Measurements from ENCODE around the gene DCBLD1. TPM values are rescaled to one million over a fixed set of nuclear protein-coding genes. Genes with fewer than 3 reads are reported as not detected.
A peak's percentile ranks its signal among the peaks of the same experiment; 100 is the strongest.

The DCBLD1 gene
- total and polyA plus RNA-seq, 2 of the 13 experiments (the other 11 are each of a cell fraction or from before 2014, with no cell fraction given): 23.2 to 41.5 TPM

GRCh38 chr6:117483004-117483644 is 650 bp downstream of the DCBLD1 start (continued):
- no peak for TF ChIP-seq ZNF737 (CRISPR knock-in tag; IDR thresholded peaks at IDR 0.05; ENCODE audit: borderline replicate concordance)
- TF ChIP-seq NCOR1 (IDR thresholded peaks at IDR 0.05; ENCODE audit: borderline replicate concordance, low read length): no peak
- 0 out of 2 replicates have a peak, but pooled peaks have one; percentile 43 for TF ChIP-seq SMAD9 (CRISPR knock-in tag; IDR thresholded peaks at IDR 0.05)
- peak; percentile 88 for TF ChIP-seq BATF2 (CRISPR knock-in tag; IDR thresholded peaks at IDR 0.05)
- no peak; the same call in 1 of the 2 replicates for TF ChIP-seq ZNF775 (CRISPR knock-in tag; IDR thresholded peaks at IDR 0.05; ENCODE audit: borderline replicate concordance)
- TF ChIP-seq ZNF354B (CRISPR knock-in tag; IDR thresholded peaks at IDR 0.05): no peak
- TF ChIP-seq MAFG (CRISPR knock-in tag; IDR thresholded peaks at IDR 0.05): no peak
- TF ChIP-seq STAT6 (CRISPR knock-in tag; IDR thresholded peaks at IDR 0.05; ENCODE audit: borderline replicate concordance): no peak
- TF ChIP-seq KDM3A (CRISPR knock-in tag; IDR thresholded peaks at IDR 0.05; ENCODE audit: low read depth): peak; percentile 58; the same call in 1 of the 2 replicates
- no peak for TF ChIP-seq THAP8 (CRISPR knock-in tag; IDR thresholded peaks at IDR 0.05; ENCODE audit: borderline replicate concordance)
- TF ChIP-seq SNAPC2 (CRISPR knock-in tag; IDR thresholded peaks at IDR 0.05): peak; percentile 22; the same call in 1 of the 2 replicates
- TF ChIP-seq ZNF879 (CRISPR knock-in tag; IDR thresholded peaks at IDR 0.05): 0 out of 2 replicates have a peak, but pooled peaks have one; percentile 75
- no peak; the same call in 1 of the 2 replicates for TF ChIP-seq ATF3 (CRISPR knock-in tag; IDR thresholded peaks at IDR 0.05)
- no peak for TF ChIP-seq PCBP2 (optimal IDR thresholded peaks at IDR 0.05; ENCODE audit: low read depth, low read length, poor library complexity, severe bottlenecking)
- TF ChIP-seq ZNF691 (CRISPR knock-in tag; IDR thresholded peaks at IDR 0.05; ENCODE audit: borderline replicate concordance, low read depth): no peak; the same call in 1 of the 2 replicates
- peak; percentile 14 to 60; a peak in 3 of 4 replicates for TF ChIP-seq POLR2A (IDR thresholded peaks at IDR 0.05; ENCODE audit: insufficient read depth in 1 of 2, low read depth in 2 of 2, low read length in 2 of 2)
- TF ChIP-seq ZKSCAN5 (CRISPR knock-in tag; IDR thresholded peaks at IDR 0.05): 0 out of 2 replicates have a peak, but pooled peaks have one; percentile 59
- TF ChIP-seq FOXO1 (CRISPR knock-in tag; IDR thresholded peaks at IDR 0.05): peak; percentile 45; the same call in 1 of the 2 replicates
- no peak; the same call in 1 of the 2 replicates for TF ChIP-seq ZNF639 (CRISPR knock-in tag; conservative IDR thresholded peaks at IDR 0.05)
- TF ChIP-seq ZNF367 (CRISPR knock-in tag; IDR thresholded peaks at IDR 0.05; ENCODE audit: borderline replicate concordance): no peak
- no peak for TF ChIP-seq NFE2L2 (IDR thresholded peaks at IDR 0.05; ENCODE audit: low read length)
- 0 out of 2 replicates have a peak, but pooled peaks have one; percentile 54 for TF ChIP-seq MIER3 (CRISPR knock-in tag; IDR thresholded peaks at IDR 0.05; ENCODE audit: borderline replicate concordance)
- peak; percentile 87 for TF ChIP-seq BORCS8-MEF2B (CRISPR knock-in tag; IDR thresholded peaks at IDR 0.05)
- TF ChIP-seq IRF2 (CRISPR knock-in tag; IDR thresholded peaks at IDR 0.05): peak; percentile 53; the same call in 1 of the 2 replicates
